HAP-1 (cell line): Measurements from ENCODE around the gene CACNB2.
"Not testable (repeated sequence)": the region's sequence is repeated elsewhere in the genome, so short reads cannot be mapped to it uniquely, and the experiment has no call there.

Source experiments
- DNase-seq, 2 experiments: peaks; one replicate each; pipeline ENCODE4 v3.0.0-alpha.2; 2016 to 2020; ENCODE audit warnings: low spot score in 2 of 2
- H3K27me3 ChIP-seq: fragments of 250-450 bp; sonication (Bioruptor Pico); 2 replicates; pipeline ENCODE4 v1.5.1; 2020; ENCODE audit warnings: low read depth, mild to moderate bottlenecking, moderate library complexity
- H3K36me3 ChIP-seq: fragments of 250-450 bp; sonication (Bioruptor Pico); replicated peaks from 2 replicates; pipeline ENCODE4 v1.5.1; 2020; ENCODE audit warnings: mild to moderate bottlenecking
- H3K4me1 ChIP-seq: fragments of 250-450 bp; sonication (Bioruptor Pico); 2 replicates; pipeline ENCODE4 v1.5.1; 2020; ENCODE audit warnings: mild to moderate bottlenecking
- H3K4me3 ChIP-seq: fragments of 250-450 bp; sonication (Bioruptor Pico); 2 replicates; pipeline ENCODE4 v1.5.1; 2020; ENCODE audit warnings: mild to moderate bottlenecking, moderate library complexity
- H3K9me3 ChIP-seq: fragments of 250-450 bp; sonication (Bioruptor Pico); 2 replicates; pipeline ENCODE4 v1.5.1; 2020; ENCODE audit warnings: mild to moderate bottlenecking, moderate library complexity
- in situ Hi-C: fragments of 300-500 bp; cut with MboI; formaldehyde crosslinking; loops from 3 replicates; pipeline ENCODE4 v1.14.3; 2020; ENCODE audit warnings: low sequenced_read_pairs, inconsistent platforms, mixed read lengths

The CACNB2 gene

GRCh38 chr10:18445635-18446034, 305.4 kb downstream of the CACNB2 start:
- H3K27me3 ChIP-seq, DNase-seq, H3K4me3 ChIP-seq, in situ Hi-C loops, H3K9me3 ChIP-seq, H3K4me1 ChIP-seq, H3K36me3 ChIP-seq: not testable (repeated sequence)

DNA sequence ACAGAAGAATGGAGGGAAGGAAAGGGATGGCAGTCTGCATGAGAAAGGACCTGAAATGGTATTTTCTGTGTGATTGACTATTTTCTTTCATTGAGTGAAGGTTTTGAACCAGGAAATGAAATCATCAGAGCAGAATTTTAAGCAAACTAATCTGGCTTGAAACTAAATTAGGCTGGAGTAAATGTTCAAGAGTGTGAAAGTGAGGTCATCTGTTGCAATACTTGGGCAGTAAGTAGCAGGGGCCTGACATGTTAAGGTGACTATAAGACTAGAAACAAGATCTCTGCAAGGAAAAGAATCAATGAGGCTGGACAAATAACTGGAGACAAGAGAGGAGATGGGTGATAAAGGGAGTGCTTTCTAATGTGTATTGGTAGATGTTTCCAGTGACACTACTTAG, 306.0 kb downstream of the CACNB2 start:
- in situ Hi-C loops = no loop called here
- Histone ChIP-seq H3K27me3 (no peaks in the 10 kb centered on the region), H3K9me3 (no peaks in the 10 kb centered on the region), H3K4me3 (no peak overlapping the region), H3K4me1 (no peaks in the 10 kb centered on the region), H3K36me3 (no peaks in the 10 kb centered on the region)
- DNase-seq = no peak

DNA sequence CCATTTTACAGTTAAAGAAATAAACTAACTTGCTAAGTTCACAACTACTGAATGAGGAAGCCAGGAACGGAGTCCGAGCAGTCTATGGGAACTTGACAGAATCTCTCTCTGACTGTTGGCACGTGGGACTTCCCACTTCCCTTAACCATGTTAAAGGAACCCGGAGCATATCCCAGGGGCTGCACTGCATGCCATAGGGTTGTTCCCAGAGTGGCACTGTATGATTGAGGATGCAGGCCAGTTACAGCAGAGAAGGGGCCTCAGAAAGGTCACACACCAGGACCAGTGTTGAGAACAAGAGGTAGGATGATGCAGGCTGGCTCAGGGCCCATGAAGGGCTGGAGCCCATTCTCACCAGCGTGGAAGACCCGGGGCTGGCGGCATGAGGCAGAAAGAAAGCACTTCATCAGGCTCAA, 309.4 kb downstream of the CACNB2 start:
- no peaks in the 10 kb centered on the region for H3K27me3 ChIP-seq
- H3K4me1 ChIP-seq = peaks cover 3% of the 10 kb centered on the region; the same call in 1 of the 2 replicates
- in situ Hi-C loops = no loop called here
- no peaks in the 10 kb centered on the region for H3K9me3 ChIP-seq
- H3K36me3 ChIP-seq = no peaks in the 10 kb centered on the region
- no peak overlapping the region for H3K4me3 ChIP-seq
- no peak for DNase-seq

GRCh38 chr10:18450298-18450697, 310.1 kb downstream of the CACNB2 start:
- Histone ChIP-seq H3K9me3 (no peaks in the 10 kb centered on the region), H3K4me3 (no peak overlapping the region), H3K4me1 (peaks cover 3% of the 10 kb centered on the region; the same call in 1 of the 2 replicates), H3K36me3 (no peaks in the 10 kb centered on the region), H3K27me3 (no peaks in the 10 kb centered on the region)
- in situ Hi-C loops = no loop called here
- DNase-seq = no peak

DNA sequence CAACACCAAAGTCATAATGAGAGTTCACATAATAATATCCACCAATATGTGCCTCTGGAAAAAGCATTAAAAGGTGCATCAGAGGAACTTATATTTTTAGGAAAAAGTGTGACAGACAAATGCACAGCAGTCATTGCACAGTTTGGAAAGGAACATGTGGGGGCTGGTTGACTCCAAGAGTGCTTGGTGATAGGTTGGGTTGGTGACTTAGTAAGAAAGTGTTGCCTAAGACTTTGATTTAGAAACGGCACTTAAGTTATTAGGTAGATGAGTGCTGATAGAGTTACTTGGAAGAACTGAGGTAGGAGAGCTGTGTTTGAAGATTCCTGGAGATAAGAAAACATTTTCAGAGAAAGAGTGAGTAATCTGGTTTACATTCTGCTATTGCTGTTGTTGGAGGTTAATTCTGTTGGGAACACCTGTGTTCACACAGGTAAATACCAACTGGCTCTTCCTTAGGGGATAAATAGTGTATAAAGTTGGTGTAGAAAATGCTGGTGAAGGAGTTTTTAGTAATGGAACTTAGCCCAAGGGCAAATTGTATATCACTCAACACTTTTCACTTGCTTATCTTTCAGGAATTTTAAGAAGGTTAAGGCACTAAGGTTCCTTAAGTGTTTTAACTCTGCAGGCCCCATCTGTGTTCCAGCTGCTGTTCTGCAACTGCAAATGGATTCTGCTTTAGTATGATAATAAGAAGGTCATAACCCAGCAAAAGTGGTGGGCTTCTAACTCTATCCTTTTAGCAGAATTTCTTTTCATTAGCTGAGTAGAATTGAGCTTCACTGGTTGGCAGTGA, 315.1 kb downstream of the CACNB2 start:
- DNase-seq = peak in 1 of 2 experiments; percentile 25
- Histone ChIP-seq H3K27me3 (no peaks in the 10 kb centered on the region), H3K9me3 (no peaks in the 10 kb centered on the region), H3K4me1 (peaks cover 10% of the 10 kb centered on the region), H3K4me3 (no peak overlapping the region), H3K36me3 (no peaks in the 10 kb centered on the region)
- in situ Hi-C loops = no loop called here

DNA sequence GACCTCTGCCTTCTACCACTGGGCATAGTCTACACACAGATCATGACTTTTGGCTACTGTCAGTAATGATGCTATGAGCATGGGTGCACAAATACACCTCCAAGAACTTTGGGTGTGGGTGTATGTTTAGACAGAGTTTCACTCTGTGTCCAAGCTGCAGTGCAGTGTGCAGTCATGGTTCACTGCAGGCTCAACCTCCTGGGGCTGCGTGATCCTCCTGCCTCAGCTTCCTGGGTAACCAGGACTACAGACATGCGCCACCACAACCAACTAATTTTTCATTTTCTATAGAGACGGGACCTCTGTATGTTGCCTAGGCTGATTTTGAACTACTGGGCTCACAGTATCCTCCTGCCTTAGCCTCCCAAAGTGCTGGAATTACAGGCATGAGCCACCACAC, 316.8 kb downstream of the CACNB2 start:
- Histone ChIP-seq H3K4me1 (peaks cover 14% of the 10 kb centered on the region), H3K9me3 (no peaks in the 10 kb centered on the region), H3K36me3 (no peaks in the 10 kb centered on the region), H3K27me3 (no peaks in the 10 kb centered on the region), H3K4me3 (no peak overlapping the region)
- DNase-seq = no peak
- in situ Hi-C loops = no loop called here

DNA sequence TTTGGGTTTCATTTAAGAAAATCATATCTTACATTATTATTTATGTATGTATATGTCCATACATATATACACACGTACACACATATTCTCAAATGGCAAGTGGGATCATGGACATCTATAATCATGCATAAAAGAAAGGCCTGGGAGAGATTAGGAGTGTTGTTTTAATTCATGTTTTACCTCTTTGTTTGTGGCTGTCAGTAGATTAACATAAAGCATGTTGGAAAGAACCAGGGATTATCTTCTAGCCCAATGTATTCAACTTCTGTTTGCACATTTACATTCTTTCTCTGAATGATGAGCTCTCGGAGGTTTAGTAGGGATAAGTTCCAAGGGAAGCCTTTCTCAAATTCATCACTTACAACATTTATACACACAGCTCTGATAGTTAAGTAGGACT, 319.8 kb downstream of the CACNB2 start:
- in situ Hi-C loops = no loop called here
- no peaks in the 10 kb centered on the region for H3K27me3 ChIP-seq
- peaks cover 11% of the 10 kb centered on the region for H3K4me1 ChIP-seq
- H3K36me3 ChIP-seq = no peaks in the 10 kb centered on the region
- H3K4me3 ChIP-seq = no peak overlapping the region
- no peaks in the 10 kb centered on the region for H3K9me3 ChIP-seq
- peak in 1 of 2 experiments; percentile 93 for DNase-seq

GRCh38 chr10:18463673-18464211, 323.5 kb downstream of the CACNB2 start:
- DNase-seq = no peak
- no peaks in the 10 kb centered on the region for H3K9me3 ChIP-seq
- in situ Hi-C loops = no loop called here
- no peaks in the 10 kb centered on the region for H3K36me3 ChIP-seq
- H3K4me1 ChIP-seq = peaks cover 11% of the 10 kb centered on the region
- no peaks in the 10 kb centered on the region for H3K27me3 ChIP-seq
- H3K4me3 ChIP-seq = no peak overlapping the region

DNA sequence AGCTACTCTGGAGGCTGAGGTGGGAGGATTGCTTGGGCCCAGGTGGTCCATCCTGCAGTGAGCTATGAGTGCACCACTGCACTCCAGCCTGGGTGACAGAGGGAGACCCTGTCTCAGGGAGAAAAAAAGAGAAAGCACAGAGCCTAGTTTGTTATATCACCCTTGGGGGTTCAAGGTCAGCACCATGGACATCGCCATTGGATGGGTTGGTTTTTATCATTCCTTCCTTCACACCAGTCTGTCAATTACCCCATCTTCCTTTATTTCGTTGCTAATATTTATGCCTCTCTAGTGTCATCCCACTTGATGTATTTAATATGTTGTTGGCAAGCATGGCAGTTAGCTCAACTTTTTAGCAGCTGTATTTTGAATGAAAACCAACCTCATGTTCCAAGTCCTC, 328.9 kb downstream of the CACNB2 start:
- no peak for DNase-seq
- Histone ChIP-seq H3K27me3 (no peaks in the 10 kb centered on the region), H3K9me3 (no peaks in the 10 kb centered on the region), H3K36me3 (no peaks in the 10 kb centered on the region), H3K4me1 (no peaks in the 10 kb centered on the region), H3K4me3 (no peak overlapping the region)
- in situ Hi-C loops = no loop called here

- peak in 1 of 2 experiments; percentile 32 for DNase-seq
- Histone ChIP-seq H3K9me3 (no peaks in the 10 kb centered on the region), H3K27me3 (no peaks in the 10 kb centered on the region), H3K36me3 (no peaks in the 10 kb centered on the region), H3K4me3 (no peak overlapping the region), H3K4me1 (peaks cover 16% of the 10 kb centered on the region)
- in situ Hi-C loops = no loop called here
Measured at GRCh38 chr10:18472977-18473376, 332.8 kb downstream of the CACNB2 start.

DNA sequence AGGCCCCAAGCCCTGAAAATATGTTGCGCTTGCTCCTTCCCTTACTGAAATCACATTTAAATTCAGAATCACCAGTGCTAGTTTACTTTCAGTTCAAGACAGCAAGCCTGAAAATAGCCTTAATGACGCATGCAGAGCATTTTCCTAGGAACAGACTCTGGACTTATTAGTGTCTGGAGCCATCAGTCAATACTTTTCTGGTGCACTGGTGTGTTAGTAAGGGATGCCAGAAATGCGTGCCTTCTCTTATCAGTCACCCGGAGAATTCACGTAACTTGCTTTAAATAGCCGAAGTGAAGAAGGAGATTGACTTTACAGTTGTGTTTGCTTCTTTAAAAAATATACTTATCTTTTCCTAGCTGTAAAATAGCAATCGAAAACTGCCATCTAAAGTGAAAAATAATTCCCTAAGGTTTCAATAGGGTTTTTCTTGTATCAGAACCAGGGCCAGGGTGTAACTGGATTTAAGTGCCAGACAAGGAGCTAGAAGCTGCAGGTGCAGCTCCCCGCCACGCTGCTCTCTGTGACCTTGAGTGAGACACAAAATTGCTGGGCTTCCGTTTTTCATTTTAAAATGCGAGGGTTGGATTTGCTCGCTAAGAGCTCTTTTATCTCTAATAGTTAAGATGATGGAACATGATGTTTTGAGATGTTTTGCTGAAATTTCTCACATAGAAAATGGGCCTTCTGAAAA, 333.3 kb downstream of the CACNB2 start:
- in situ Hi-C loops = no loop called here
- no peaks in the 10 kb centered on the region for H3K36me3 ChIP-seq
- H3K4me1 ChIP-seq = peaks cover 21% of the 10 kb centered on the region
- H3K4me3 ChIP-seq = no peak overlapping the region
- no peaks in the 10 kb centered on the region for H3K9me3 ChIP-seq
- H3K27me3 ChIP-seq = no peaks in the 10 kb centered on the region
- DNase-seq = no peak

DNA sequence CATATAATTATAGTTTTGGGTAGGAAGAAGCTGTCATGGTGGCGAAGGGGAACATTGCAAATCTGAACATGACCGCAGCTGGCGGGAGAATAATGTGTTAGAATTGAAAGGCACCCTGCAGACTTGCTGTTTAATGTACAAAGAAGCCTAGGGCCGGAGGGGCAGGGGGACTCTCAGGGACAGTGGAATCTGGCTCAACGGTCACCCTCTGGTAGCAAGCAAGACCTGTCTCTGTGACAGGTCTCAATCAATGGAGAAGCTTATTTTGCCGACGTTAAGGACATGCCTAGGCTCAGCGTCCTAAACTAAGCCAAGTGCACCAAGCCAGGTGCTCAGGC, 333.9 kb downstream of the CACNB2 start:
- Histone ChIP-seq H3K4me3 (no peak overlapping the region), H3K27me3 (no peaks in the 10 kb centered on the region), H3K4me1 (peaks cover 21% of the 10 kb centered on the region), H3K9me3 (no peaks in the 10 kb centered on the region), H3K36me3 (no peaks in the 10 kb centered on the region)
- no peak for DNase-seq
- in situ Hi-C loops = no loop called here

DNA sequence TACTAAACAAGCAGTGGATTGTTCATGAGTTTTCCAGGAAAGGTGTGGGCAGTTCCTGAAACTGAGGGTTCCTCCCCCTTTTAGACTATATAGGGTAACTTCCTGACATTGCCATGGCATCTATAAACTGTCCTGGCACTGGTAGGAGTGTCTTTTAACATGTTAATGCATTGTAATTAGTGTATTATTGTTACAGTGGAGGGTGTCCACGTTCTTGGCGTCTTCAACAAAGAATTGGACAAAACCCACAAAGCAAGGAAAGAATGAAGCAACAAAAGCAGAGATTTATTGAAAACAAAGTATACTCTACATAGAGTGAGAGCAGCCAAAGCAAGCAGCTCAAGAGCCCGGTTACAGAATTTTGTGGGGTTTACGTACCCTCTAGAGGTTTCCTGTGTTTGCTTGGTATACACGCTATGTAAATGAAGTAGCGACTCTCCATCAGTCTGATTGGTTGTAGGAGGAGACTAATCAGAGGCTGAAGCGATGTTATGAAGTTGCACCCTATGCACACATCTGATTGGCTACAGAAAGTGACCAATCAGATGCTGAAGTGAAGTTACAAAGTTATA, 335.9 kb downstream of the CACNB2 start:
- Histone ChIP-seq H3K4me1 (peaks cover 21% of the 10 kb centered on the region), H3K36me3 (no peaks in the 10 kb centered on the region; the same call in 1 of the 2 replicates), H3K9me3 (no peaks in the 10 kb centered on the region), H3K4me3 (peak overlapping the region; percentile 13), H3K27me3 (no peaks in the 10 kb centered on the region)
- in situ Hi-C loops = no loop called here
- DNase-seq = peak; percentile 74 to 84

DNA sequence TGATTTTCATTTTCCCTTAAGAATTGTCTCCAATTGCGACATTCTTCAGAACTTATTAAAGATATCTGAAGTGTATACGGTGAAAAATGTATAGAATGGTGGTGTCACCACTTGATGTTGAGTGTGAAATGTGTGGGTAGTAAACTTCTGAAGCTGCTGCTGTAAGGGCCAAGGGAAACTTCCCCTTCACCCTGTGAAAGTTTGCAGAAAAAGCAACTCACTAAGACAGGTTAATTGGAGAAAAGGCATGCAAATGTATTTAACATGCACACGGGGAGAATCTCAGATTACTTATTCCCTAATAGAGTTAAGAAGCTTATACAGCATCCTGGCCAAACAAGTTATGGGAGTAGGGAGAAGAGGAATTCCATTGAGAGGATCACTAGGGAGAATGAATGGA, 338.1 kb downstream of the CACNB2 start:
- Histone ChIP-seq H3K27me3 (no peaks in the 10 kb centered on the region), H3K9me3 (no peaks in the 10 kb centered on the region), H3K4me3 (no peak overlapping the region), H3K36me3 (no peaks in the 10 kb centered on the region; the same call in 1 of the 2 replicates), H3K4me1 (peaks cover 26% of the 10 kb centered on the region)
- DNase-seq = peak in 1 of 2 experiments; percentile 15
- in situ Hi-C loops = no loop called here
